A549 (cell line): Measurements from ENCODE around the gene MBLAC1. TPM values are rescaled to one million over a fixed set of nuclear protein-coding genes. Genes with fewer than 3 reads are reported as not detected.

Experiments used
- ATAC-seq, 2 experiments: fragments of 200-7000 bp in 1 of 2; fragments of >200 bp in 1 of 2; cut with Nextera tagmentation in 1 of 2; cut with Tn5 transposase in 1 of 2; 3 replicates each; pipeline versions ENCODE4 v1.8.0 to v1.9.1; 2018 to 2020; ENCODE audit warnings: mild to moderate bottlenecking in 1 of 2, moderate library complexity in 1 of 2
- CTCF ChIA-PET: fragments of 300-600 bp; sonication (Branson Sonifier 250); formaldehyde crosslinking; extraction: SDS; loops from one replicate; lab custom pipeline; 2021; ENCODE audit warnings: antibody characterized with exemption, inconsistent platforms; lab: Yijun Ruan, JAX
- POLR2A ChIA-PET: fragments of 350-600 bp; formaldehyde crosslinking; extraction: SDS; loops from one replicate; lab custom pipeline; 2021; ENCODE audit warnings: antibody characterized with exemption, inconsistent platforms; lab: Yijun Ruan, JAX
- DNase-seq, 2 experiments: peaks; one replicate each; pipeline versions ENCODE4 v3.0.0 to v3.0.0-alpha.2; 2011 to 2016; ENCODE audit warnings: low read depth in 1 of 2, low spot score in 1 of 2
- FAIRE-seq: peaks from 2 replicates; lab custom pipeline; 2011; peaks lifted over from hg19 to GRCh38; lab: Jason Lieb, UNC
- H3K27ac ChIP-seq, 2 experiments: fragments of >200 bp; sonication (Bioruptor Twin); formaldehyde crosslinking; 3 replicates each; pipeline ENCODE4 v1.5.1; 2016 to 2017
- H3K4me1 ChIP-seq: fragments of >200 bp; sonication (Bioruptor Twin); formaldehyde crosslinking; 3 replicates; pipeline ENCODE4 v1.6.1; 2016
- H3K4me2 ChIP-seq: fragments of >200 bp; sonication (Bioruptor Twin); formaldehyde crosslinking; 3 replicates; pipeline ENCODE4 v1.6.1; 2016
- H3K4me3 ChIP-seq: fragments of >200 bp; sonication (Bioruptor Twin); formaldehyde crosslinking; 3 replicates; pipeline ENCODE4 v1.5.1; 2016
- H3K9me3 ChIP-seq: fragments of >200 bp; sonication (Bioruptor Twin); formaldehyde crosslinking; 3 replicates; pipeline ENCODE4 v1.6.1; 2016
- ATOH8 ChIP-seq: fragments of 250-450 bp; sonication (Bioruptor Pico); IDR thresholded peaks from 2 replicates; pipeline ENCODE4 v1.5.0; 2020; ENCODE audit warnings: low read depth, mild to moderate bottlenecking, moderate library complexity
- CBX8 ChIP-seq: fragments of 200-600 bp; sonication (generic); IDR thresholded peaks from 2 replicates; pipeline ENCODE4 v1.6.1; 2016
- CEBPB ChIP-seq, 2 experiments: fragments of >200 bp in 1 of 2; sonication (Bioruptor Twin) in 1 of 2; formaldehyde crosslinking in 1 of 2; IDR thresholded peaks; 2 replicates each; pipeline ENCODE4 v1.6.1; 2012 to 2016
- EP300 ChIP-seq, 2 experiments: fragments of >200 bp; sonication (Bioruptor Twin); formaldehyde crosslinking; IDR thresholded peaks; 2 replicates in 1 of 2; 3 replicates in 1 of 2; pipeline ENCODE4 v1.6.1; 2016 to 2017
- FOSB ChIP-seq: fragments of 250-450 bp; sonication (Bioruptor Pico); IDR thresholded peaks from 2 replicates; pipeline ENCODE4 v1.5.0; 2020; ENCODE audit warnings: mild to moderate bottlenecking, moderate library complexity
- HMGXB4 ChIP-seq: fragments of 250-450 bp; sonication (Bioruptor Pico); IDR thresholded peaks from 2 replicates; pipeline ENCODE4 v1.5.0; 2021; ENCODE audit warnings: mild to moderate bottlenecking, moderate library complexity, borderline replicate concordance
- HOXA7 ChIP-seq: fragments of 250-450 bp; sonication (Bioruptor Pico); IDR thresholded peaks from 2 replicates; pipeline ENCODE4 v1.5.0; 2020; ENCODE audit warnings: mild to moderate bottlenecking, moderate library complexity
- HOXB13 ChIP-seq: fragments of 250-450 bp; sonication (Bioruptor Pico); IDR thresholded peaks from 2 replicates; pipeline ENCODE4 v1.5.0; 2020; ENCODE audit warnings: low read depth, mild to moderate bottlenecking, moderate library complexity
- HOXB5 ChIP-seq: fragments of 250-450 bp; sonication (Bioruptor Pico); IDR thresholded peaks from 2 replicates; pipeline ENCODE4 v1.5.0; 2020; ENCODE audit warnings: mild to moderate bottlenecking, moderate library complexity
- JUNB ChIP-seq: fragments of >200 bp; sonication (Bioruptor Twin); formaldehyde crosslinking; IDR thresholded peaks from 2 replicates; pipeline ENCODE4 v1.6.1; 2016
- KDM5A ChIP-seq: fragments of 200-600 bp; sonication (generic); IDR thresholded peaks from 2 replicates; pipeline ENCODE4 v1.6.1; 2016; ENCODE audit warnings: antibody characterized with exemption, mild to moderate bottlenecking
- MAFK ChIP-seq: fragments of 450-650 bp; IDR thresholded peaks from 2 replicates; pipeline ENCODE4 v1.6.1; 2014; ENCODE audit not compliant: partially characterized antibody
- NPAS2 ChIP-seq: fragments of 250-450 bp; sonication (Bioruptor Pico); IDR thresholded peaks from 2 replicates; pipeline ENCODE4 v1.8.0; 2022; ENCODE audit warnings: mild to moderate bottlenecking, moderate library complexity, borderline replicate concordance
- PBX3 ChIP-seq: IDR thresholded peaks from 2 replicates; pipeline ENCODE4 v1.6.1; 2012
- PHF8 ChIP-seq: fragments of 200-600 bp; sonication (generic); IDR thresholded peaks from 2 replicates; pipeline ENCODE4 v1.6.1; 2016; ENCODE audit warnings: low read depth, mild to moderate bottlenecking, antibody characterized with exemption, moderate library complexity, borderline replicate concordance
- POLR2A ChIP-seq: IDR thresholded peaks from 2 replicates; pipeline ENCODE4 v1.6.1; 2012; ENCODE audit warnings: mild to moderate bottlenecking, low read length
- RAD21 ChIP-seq, 2 experiments: fragments of >200 bp in 1 of 2; sonication (Bioruptor Twin) in 1 of 2; formaldehyde crosslinking in 1 of 2; IDR thresholded peaks in 1 of 2; conservative IDR thresholded peaks in 1 of 2; 2 replicates in 1 of 2; 3 replicates in 1 of 2; pipeline ENCODE4 v1.6.1; 2012 to 2018; ENCODE audit warnings: inconsistent platforms in 1 of 2
- RNF2 ChIP-seq: fragments of 200-600 bp; sonication (generic); IDR thresholded peaks from 2 replicates; pipeline ENCODE4 v1.6.1; 2016; ENCODE audit warnings: low read depth, mild to moderate bottlenecking, antibody characterized with exemption, moderate library complexity, borderline replicate concordance
- ZFP36 ChIP-seq: fragments of 450-650 bp; IDR thresholded peaks from 2 replicates; pipeline ENCODE4 v1.6.1; 2014; ENCODE audit warnings: borderline replicate concordance; ENCODE audit not compliant: partially characterized antibody
- ZNF302 ChIP-seq: fragments of 250-450 bp; sonication (Bioruptor Pico); IDR thresholded peaks from 2 replicates; pipeline ENCODE4 v1.9.0; 2021; ENCODE audit warnings: inconsistent platforms, mild to moderate bottlenecking, moderate library complexity
- WGBS: methylation state at CpG from one replicate; pipeline ENCODE4 v1.1.6; 2017; ENCODE audit errors: missing lambda C conversion rate; 5-methylcytosine and 5-hydroxymethylcytosine counted together
- polyA plus RNA-seq, 4 experiments: library from polyadenylated mRNA; depleted of rRNA in 3 of 4; stranded (reverse); fragments of >200 nt; fragmentation: RNase III in 1 of 4; extraction: RNeasy Plus Mini Kit Qiagen cat#74134 plus additional on column Dnase treatment in 1 of 4; gene quantifications; 2 replicates in 3 of 4; 3 replicates in 1 of 4; pipeline ENCODE4 v1.2.3, GENCODE V29; 2011 to 2017
- TF ChIP-seq, protein P1 (sequence below): IDR thresholded peaks from 2 replicates; pipeline ENCODE4 v1.6.1; 2012; ENCODE audit warnings: low read depth, borderline replicate concordance
- TF ChIP-seq, protein P2 (sequence below): fragments of 150-350 bp; IDR thresholded peaks from 2 replicates; pipeline ENCODE4 v1.6.1; 2014; ENCODE audit warnings: low read depth, mild to moderate bottlenecking, low read length

Gene MBLAC1
- polyA plus RNA-seq, 2 of the 4 experiments (the other 2 are of a cell fraction), result 0.63 to 2.6 TPM

DNA sequence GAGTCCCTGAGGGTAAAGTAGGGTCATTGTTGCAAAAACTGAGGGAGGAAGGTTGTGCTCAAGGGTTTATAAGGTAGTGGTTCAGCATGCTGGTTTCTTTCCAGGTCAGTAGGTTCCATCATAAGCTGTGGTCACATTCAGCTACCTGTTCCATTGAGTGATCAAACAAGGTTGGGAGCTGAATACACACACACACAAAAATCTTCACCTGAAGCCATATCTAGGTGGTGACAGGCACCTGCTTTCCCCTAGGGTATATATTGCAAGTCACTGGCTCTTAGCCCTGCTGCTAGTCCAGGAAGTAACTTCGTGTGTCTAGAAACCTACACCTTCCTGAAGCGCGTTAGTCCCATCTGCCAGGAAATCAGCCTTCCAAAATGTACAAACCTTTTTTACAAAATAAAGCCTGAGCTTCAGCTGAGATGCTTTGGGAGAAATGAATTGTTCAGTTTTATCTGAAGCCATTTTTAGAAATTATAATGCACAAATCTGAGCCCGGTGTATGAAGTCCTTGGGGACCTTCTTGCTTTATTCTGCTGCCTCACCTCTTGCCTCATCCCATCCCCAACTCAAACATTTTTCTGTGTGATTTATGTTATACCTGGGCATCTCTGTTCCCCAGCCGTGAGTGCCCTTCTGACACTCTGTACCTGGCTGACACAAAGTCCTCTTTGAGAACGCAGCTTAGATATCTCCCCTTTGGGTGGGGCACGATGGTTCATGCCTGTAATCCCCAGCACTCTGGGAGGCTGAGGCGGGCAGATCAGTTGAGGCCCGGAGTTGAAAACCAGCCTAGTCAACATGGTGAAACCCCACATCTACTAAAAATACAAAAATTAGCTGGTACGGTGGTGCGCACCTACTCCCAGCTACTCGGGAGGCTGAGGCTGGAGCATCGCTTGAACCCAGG lies 11.3 kb downstream of the MBLAC1 start:
- no peak overlapping the region for H3K4me3 ChIP-seq
- POLR2A ChIA-PET, result interaction anchor here (1.3 kb wide), 1 partner anchor 11 kb away, joined by 3 read pairs; the partner anchor contains the start of gene LAMTOR4
- FAIRE-seq, result no peak
- no peak for ATAC-seq
- no peaks in the 10 kb centered on the region for H3K9me3 ChIP-seq
- CTCF ChIA-PET, result interaction anchor here (0.6 to 13.2 kb wide), 7 partner anchors 13 to 714 kb away, joined by 3 to 245 read pairs (median 4); partner anchors contain the start of genes LAMTOR4, SLC12A9 and TRAPPC14
- WGBS, result 78% methylated on average over 13 of the region's 13 CpGs
- no peak overlapping the region for H3K4me2 ChIP-seq
- TF ChIP-seq PBX3 (no peak), FOSB (CRISPR knock-in tag) (no peak), MAFK (no peak), HOXB5 (no peak), RNF2 (no peak), KDM5A (no peak), HOXB13 (no peak), NPAS2 (no peak), ZNF302 (CRISPR knock-in tag) (no peak), EP300 (IDR thresholded peaks at IDR 0.05) (no peak), HOXA7 (CRISPR knock-in tag) (no peak), PHF8 (no peak), CEBPB (IDR thresholded peaks at IDR 0.05) (no peak), HMGXB4 (CRISPR knock-in tag) (no peak), JUNB (no peak), CBX8 (no peak)
- TF ChIP-seq, protein P1, sequence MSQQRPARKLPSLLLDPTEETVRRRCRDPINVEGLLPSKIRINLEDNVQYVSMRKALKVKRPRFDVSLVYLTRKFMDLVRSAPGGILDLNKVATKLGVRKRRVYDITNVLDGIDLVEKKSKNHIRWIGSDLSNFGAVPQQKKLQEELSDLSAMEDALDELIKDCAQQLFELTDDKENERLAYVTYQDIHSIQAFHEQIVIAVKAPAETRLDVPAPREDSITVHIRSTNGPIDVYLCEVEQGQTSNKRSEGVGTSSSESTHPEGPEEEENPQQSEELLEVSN, result no peak
- TF ChIP-seq, protein P2, sequence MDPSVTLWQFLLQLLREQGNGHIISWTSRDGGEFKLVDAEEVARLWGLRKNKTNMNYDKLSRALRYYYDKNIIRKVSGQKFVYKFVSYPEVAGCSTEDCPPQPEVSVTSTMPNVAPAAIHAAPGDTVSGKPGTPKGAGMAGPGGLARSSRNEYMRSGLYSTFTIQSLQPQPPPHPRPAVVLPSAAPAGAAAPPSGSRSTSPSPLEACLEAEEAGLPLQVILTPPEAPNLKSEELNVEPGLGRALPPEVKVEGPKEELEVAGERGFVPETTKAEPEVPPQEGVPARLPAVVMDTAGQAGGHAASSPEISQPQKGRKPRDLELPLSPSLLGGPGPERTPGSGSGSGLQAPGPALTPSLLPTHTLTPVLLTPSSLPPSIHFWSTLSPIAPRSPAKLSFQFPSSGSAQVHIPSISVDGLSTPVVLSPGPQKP, result no peak
- DNase-seq, result no peak
- H3K4me1 ChIP-seq, result no peaks in the 10 kb centered on the region
- no peak overlapping the region for H3K27ac ChIP-seq

- Histone ChIP-seq H3K4me1 (no peaks in the 10 kb centered on the region), H3K27ac (no peak overlapping the region), H3K4me2 (no peak overlapping the region), H3K4me3 (no peak overlapping the region), H3K9me3 (no peaks in the 10 kb centered on the region)
- FAIRE-seq (no peak), ATAC-seq (no peak), DNase-seq (no peak)
- TF ChIP-seq ATOH8 (no peak), KDM5A (no peak), ZFP36 (no peak), RAD21 (conservative IDR thresholded peaks at IDR 0.05 in 1 of 2, IDR thresholded peaks at IDR 0.05 in 1 of 2) (no peak), POLR2A (no peak)
- CTCF ChIA-PET, result interaction anchor here (0.7 to 23.1 kb wide), 2 partner anchors 7 to 10 kb away, joined by 3 to 245 read pairs; no protein-coding TSS in a partner anchor
- POLR2A ChIA-PET, result no interaction called here
- WGBS, result 68% methylated on average over 3 of the region's 3 CpGs
Measured at GRCh38 chr7:100141555-100141949, 14.8 kb downstream of the MBLAC1 start.
